ENCODE measurements around the gene ASB13.
A peak's percentile ranks its signal among the peaks of the same experiment; 100 is the strongest.

Gene ASB13

GRCh38 chr10:5669604-5670003 lies 3.2 kb upstream of the ASB13 start:
- DNase-seq = no peak

DNA sequence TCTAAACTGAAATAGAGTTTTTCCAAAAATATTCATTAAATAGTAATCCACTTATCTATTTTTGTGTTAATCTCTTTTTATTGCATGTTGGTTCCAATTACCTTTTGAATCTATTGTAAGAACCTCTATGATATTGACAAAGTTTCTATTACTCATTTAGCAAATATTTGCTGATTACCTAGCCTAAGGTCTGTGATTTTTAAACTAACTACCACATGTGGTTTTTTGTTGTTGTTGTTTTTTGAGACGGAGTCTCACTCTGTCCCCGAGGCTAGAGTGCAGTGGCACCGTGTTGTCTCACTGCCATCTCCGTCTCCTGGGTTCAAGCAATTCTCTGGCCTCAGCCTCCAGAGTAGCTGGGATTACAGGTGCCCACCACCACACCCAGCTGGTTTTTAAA lies 2.0 kb upstream of the ASB13 start:
- DNase-seq = no peak

- no peak for DNase-seq
These were observed 641 bp upstream of the ASB13 start for GRCh38 chr10:5666841-5667630.

GRCh38 chr10:5665373-5666007 lies 905 bp downstream of the ASB13 start:
- no peak for DNase-seq

GRCh38 chr10:5663692-5664427 lies 2.5 kb downstream of the ASB13 start:
- DNase-seq = no peak

GRCh38 chr10:5662708-5663579 lies 3.5 kb downstream of the ASB13 start:
- no peak for DNase-seq

- DNase-seq = no peak
These were observed 5.4 kb downstream of the ASB13 start for GRCh38 chr10:5661043-5661442.

DNA sequence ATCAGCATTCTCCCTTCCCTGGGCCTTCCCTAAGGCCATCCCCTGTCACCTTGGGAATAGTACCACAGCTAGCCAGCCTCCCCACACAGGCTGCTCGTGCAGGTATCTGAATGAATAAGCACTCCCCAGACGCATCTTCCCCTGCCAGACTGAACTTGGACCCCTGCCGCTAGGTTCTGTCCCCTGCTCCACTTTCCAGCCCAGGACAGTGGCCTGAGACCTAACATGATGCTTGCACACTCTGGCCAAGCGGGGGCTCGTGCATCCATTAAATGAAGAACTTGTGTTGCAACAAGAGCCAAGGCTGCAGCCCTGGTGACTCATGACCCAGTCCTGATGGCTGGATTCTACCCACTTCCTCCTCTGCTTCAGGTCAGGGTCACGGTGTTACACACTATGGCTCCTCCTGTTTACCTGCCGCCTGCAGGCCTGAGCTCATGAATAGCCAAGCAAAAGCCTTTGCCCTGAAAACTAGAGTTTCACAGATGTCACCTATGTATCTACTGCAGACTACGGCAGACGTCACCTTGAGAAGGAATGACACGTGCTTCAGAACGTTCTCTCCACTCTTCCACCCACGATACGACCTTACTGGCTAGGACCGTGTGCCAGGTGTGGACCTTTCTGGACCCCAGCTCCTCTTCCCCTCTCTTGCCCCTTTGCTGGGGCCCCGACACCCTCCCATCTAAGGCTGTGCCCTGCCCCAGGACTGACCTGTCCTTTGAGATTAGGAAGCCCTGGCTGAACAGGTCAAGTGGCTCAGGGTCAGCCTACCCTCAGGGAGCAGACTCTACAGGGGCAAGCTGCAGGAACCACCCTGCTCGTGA lies 6.5 kb downstream of the ASB13 start:
- peak in 1 of 2 donors; percentile 57 for DNase-seq

GRCh38 chr10:5658871-5659618 lies 7.3 kb downstream of the ASB13 start:
- DNase-seq = no peak

- no peak for DNase-seq
These were observed 9.4 kb downstream of the ASB13 start for GRCh38 chr10:5656737-5657579.

- DNase-seq = no peak
These were observed 11.3 kb downstream of the ASB13 start for GRCh38 chr10:5655121-5655520.

- no peak for DNase-seq
These were observed 12.1 kb downstream of the ASB13 start for GRCh38 chr10:5654218-5654755.

DNA sequence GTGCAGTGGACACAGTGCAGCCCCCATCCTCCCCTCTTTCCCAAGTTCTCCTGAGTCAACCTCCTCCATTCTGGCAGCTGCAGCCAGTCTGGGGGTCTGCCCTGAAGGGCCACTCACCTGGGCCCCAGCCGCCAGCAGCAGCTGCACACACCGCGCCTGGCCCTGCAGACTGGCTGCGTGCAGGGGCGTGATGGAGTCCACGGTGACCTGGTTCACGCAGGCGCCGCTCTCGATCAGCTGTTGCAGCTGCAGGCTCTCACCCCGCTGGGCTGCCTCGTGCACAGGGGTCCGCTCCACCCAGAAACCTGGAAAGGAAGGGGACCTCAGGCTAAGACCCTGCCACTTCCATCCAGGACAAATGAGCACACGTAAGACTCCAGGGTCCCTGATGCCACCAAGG lies 13.6 kb downstream of the ASB13 start:
- DNase-seq = no peak

DNA sequence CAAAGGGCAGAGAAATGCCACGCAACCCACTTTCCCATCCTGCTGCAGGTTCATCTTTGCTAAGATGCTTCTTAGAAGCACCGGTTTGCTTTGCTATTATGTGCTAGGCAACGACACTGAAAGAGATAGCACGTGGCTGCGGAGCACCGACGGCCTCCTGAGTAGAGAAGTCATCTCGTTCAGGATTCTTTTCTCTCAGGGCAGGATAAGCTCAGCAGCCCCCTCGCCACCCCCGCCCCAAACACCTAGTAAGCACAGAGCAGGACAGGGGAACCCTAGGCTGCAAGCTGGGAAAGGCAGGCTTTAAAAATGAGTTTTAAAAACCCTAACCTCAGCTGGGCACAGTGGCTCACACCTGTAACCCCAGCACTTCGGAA lies 15.0 kb downstream of the ASB13 start:
- DNase-seq = no peak

- no peak for DNase-seq
These were observed 15.6 kb downstream of the ASB13 start for GRCh38 chr10:5650664-5651387.

- no peak for DNase-seq
These were observed 16.6 kb downstream of the ASB13 start for GRCh38 chr10:5649746-5650145.

- no peak for DNase-seq
These were observed 17.6 kb downstream of the ASB13 start for GRCh38 chr10:5648494-5649457.
